SU-DHL-6 (cell line): ENCODE data around the gene NR2F1-AS1.

Experiments used
- CTCF ChIP-seq: fragments of 200-600 bp; sonication (generic); IDR thresholded peaks from one replicate; pipeline ENCODE4 v1.5.1; 2017; ENCODE audit warnings: antibody characterized with exemption, mild to moderate bottlenecking, low read length, moderate library complexity; ENCODE audit not compliant: insufficient read depth, poor library complexity, severe bottlenecking
- EZH2phosphoT487 ChIP-seq: fragments of 200-600 bp; sonication (generic), shearing (Covaris generic); conservative IDR thresholded peaks from 2 replicates; pipeline ENCODE4 v1.6.1; 2018; ENCODE audit warnings: mild to moderate bottlenecking, antibody characterized with exemption, low read length, moderate library complexity, mixed read lengths

GRCh38 chr5:93574491-93575305 is 6.3 kb downstream of the NR2F1-AS1 start:
- TF ChIP-seq CTCF (no peak), EZH2phosphoT487 (no peak)
